GM18868 (cell line): Measurements from ENCODE around the gene PTGIR.
"Not testable (repeated sequence)": the region's sequence is repeated elsewhere in the genome, so short reads cannot be mapped to it uniquely, and the experiment has no call there.

Experiments used
- ATAC-seq: cut with Tn5 transposase; IDR thresholded peaks from one replicate; pipeline ENCODE4 v1.9.1; 2021; ENCODE audit warnings: mild to moderate bottlenecking, moderate library complexity; ENCODE audit not compliant: unreplicated experiment

The PTGIR gene

DNA sequence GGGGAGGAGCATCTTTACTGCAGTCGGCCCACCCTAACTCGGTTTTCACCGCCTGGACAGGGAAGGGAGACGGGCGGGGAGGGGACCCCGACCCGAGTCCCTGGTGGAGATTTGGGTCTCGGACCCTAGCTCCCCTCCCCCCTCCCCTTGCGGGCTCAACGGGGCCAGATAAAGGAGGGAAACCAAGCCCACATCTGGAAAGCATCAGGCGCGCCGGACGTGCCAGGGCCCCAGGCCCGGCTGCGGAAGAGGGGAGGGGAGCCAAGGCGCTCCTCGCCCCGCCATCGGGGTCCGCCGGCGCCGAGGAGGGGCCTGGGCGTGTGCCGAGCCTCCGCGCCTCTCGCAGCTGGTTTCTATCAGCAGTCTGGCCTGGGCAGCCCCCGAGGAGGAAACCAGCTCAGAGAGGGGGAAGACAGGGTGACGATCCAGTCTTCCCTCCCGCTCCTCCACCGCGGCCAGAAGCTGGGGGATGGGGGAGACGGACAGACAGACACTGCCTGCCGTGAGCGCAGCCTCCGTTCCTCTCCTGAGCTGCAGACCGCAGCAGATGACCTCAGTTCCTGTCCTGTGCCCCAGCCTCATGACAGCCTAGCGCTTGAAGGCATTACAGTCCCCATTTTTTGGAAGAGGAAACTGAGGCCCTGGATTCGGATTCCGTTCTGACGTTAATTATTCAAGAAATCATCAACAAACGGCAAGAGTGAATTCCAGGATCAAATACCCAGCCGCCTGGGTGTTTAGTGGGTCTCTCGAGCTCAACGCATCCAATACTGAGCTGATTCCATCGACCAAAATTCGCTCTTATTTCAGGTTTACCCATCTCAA lies 14.7 kb upstream of the PTGIR start:
- no peak for ATAC-seq

DNA sequence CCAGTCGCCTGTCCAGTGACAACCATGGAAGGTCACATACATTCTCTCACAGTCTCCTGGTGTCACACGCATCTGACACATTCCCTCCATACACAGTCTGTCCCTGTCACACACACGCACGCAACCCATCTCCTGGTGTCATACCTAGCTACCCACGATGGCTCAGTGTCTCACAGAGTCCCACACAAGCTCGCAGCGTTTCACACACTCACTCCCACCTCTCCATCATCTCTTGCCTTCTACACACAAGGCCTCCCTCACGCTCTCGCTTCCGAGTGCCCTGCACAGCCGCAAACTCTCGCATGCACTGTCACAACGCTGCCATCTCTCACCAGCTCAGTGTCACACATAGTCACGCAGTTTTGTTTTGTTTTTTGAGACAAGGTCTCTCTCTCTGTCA lies 12.3 kb upstream of the PTGIR start:
- no peak for ATAC-seq

- no peak for ATAC-seq
These were observed 11.3 kb upstream of the PTGIR start, which contains the start of gene GNG8 for GRCh38 chr19:46635920-46636761. Gene GNG8 (minus strand): TSS chr19:46636202. CDS start chr19:46634682, 1,520 bp downstream.

DNA sequence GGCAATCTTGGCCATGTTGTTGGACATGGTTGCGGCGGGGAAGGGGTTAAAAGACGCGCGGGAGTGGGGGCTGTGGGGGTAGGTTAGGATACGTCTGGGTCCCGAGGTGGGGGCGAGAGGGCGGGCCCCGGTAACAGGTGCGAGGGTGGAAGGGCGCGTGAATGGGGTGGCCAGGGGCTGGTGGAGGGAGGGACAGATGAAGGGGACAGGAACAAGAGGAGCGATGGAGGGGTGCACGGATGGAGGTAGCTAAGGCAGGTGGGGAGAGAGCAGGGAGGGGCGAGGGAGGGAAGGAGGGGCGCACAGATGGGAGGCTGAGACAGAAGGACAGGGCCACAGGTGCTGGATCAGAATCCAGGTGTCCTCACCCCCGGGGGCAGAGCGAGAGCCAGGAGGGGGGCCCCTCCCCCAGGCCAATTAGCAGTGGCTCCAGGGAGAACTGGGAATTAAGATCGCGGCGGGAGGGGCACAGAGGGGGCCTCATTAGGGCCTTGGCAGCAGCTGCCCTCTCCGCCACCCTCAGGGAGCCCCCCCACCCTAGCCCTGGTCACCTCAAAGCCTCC lies 9.8 kb upstream of the PTGIR start:
- no peak for ATAC-seq

DNA sequence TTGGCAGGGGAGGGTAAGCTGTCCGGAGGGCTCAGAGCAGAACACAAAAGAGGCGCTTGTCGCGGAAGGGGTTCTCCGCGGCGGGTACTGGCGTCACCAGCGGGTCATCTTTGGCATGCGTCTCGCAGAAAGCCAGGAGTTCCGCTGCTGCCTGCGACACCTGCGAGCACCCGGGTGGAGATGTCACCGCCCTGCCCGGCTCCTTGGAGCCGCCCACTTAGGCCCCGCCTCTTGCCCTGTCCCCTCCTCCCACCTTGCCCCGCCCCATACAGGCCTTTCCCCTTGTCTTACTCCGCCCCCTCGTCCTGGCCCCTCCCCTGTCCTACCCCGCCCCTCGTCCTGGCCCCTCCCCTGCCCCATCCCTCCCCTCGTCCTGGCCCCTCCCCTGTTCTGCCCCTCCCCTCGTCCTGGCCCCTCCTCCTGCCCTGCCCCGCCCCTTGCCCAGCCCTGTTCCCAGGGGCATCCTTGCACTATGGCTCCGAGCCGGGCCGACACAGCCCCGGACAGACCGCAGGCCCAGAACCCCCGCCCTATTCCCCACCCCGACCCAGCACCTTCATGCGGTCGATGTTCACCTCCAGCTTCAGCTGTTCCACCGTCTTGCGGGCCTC lies 9.3 kb upstream of the PTGIR start:
- peak; percentile 39 for ATAC-seq

DNA sequence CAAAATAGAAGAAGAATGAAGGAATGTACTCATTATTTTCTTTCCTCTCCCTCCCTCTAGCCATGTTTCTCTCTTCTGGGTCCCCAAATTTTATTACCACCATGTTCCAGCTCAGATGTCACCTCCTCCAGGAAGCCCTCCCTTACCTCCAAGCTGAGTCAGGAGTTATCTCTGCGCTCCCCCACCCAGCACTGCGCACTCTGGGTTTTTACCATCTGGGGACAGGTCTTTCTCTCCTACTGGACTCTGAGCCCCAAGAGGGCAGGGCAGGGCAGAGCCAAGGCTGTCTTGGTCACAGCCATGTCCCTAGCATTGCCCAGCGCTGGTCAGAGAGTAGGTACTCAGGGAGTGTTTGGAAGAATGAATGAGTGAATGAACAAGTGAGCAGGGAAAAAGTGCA lies 8.2 kb upstream of the PTGIR start:
- no peak for ATAC-seq

DNA sequence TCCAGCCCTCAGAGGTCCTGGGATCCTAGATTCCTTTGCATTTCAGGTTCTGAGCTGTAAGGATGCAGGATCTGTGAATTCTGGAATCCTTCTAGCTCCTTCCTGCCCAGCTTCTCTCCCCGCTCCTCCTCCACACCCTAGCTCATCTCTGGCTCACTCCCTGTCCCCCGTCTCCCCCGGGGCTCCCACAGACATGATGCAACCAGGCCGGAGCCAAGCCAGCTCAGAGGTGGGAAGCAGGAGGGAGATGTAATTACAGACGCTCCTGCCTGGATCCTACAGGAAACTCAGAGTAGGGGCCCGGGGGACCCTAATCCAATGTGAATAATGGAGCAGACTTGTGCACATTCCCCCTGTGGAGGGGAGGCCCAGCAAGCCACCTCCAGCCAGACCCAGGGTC lies 6.6 kb upstream of the PTGIR start:
- no peak for ATAC-seq

DNA sequence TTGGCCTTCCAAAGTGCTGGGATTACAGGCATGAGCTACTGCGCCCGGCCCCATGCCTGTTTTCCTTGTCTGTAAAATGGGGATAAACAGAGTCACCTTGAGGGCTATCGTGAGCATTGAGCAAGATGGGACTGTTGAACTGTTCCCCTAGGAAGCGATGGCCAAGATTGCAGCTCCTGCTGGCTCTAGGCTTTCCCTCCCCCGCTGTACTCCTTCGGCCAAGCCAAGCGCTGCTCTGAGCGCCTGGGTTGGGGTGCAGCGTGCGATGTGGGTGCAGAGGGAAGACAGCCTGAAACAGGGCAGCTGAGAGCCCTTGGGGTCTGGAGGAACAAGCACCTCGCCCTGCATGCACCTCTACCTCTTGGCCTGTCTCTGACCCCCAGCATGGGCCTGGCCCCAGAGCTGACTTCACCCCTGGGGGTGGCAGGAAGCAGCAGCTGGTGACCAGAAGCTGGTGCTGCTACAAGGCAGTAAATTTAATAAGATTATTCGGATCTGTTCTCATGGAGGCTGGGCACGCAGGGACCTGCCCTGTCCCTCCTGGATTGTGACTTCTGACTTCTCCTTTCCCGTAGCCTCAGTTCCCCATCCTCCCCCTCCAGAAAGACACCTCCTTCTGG lies 5.8 kb upstream of the PTGIR start:
- no peak for ATAC-seq

DNA sequence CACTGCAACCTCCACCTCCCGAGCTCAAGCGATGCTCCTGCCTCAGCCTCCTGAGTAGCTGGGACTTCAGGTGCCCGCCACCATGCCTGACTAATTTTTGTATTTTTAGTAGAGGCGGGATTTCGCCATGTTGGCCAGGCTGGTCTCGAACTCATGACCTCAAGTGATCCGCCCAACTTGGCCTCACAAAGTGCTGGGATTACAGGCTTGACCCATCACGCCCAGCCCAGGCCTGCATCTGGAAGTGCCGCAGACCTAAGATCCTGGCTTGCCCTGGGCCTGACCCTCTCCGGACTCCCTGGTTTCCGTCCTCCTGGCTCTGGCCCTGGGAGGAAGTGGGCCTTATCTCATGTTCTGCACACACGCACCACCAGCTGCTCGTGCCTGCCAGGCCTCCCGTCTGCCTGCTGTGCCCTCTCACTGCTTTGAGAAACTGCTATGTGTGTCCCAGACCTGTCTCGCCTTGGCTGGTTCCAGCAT lies 4.7 kb upstream of the PTGIR start:
- no peak for ATAC-seq

DNA sequence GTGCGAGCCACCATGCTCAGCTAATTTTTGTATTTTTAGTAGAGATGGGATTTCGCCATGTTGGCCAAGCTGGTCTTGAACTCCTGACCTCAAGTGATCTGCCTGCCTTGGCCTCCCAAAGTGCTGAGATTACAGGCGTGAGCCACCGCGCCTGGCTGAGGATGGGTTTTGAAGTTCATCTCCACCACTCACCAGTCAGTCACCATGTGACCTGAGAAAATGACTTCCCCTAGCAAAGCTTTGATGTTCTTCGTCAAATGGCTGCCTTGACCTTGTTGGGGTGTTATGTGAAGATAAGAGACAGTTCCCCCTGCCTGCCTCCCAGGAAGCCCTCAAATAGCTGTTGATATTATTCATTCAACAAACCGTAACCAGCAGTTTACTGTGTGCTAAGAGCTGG lies 4.1 kb upstream of the PTGIR start:
- ATAC-seq: not testable (repeated sequence)

GRCh38 chr19:46626446-46626845 lies 1.6 kb upstream of the PTGIR start:
- no peak for ATAC-seq

DNA sequence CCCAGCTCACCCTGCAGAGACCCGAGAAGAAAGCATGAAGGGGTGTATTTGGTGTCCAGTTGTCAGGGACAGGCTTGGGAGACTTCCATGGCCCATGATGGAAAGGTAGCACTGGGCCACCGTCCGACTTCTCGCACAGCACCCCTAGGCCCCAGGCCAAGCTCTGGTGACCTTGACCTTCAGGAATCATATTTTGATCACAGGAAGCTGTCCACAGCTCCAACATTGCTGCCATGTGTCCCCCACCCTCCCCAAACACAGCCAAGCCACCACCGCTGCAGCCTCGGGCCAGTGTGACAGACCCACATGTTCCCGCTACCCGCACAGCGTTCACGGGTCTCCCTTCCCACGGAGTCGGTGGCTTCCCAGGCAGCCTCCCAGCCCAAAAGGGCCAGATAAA lies 842 bp upstream of the PTGIR start:
- ATAC-seq: no peak

DNA sequence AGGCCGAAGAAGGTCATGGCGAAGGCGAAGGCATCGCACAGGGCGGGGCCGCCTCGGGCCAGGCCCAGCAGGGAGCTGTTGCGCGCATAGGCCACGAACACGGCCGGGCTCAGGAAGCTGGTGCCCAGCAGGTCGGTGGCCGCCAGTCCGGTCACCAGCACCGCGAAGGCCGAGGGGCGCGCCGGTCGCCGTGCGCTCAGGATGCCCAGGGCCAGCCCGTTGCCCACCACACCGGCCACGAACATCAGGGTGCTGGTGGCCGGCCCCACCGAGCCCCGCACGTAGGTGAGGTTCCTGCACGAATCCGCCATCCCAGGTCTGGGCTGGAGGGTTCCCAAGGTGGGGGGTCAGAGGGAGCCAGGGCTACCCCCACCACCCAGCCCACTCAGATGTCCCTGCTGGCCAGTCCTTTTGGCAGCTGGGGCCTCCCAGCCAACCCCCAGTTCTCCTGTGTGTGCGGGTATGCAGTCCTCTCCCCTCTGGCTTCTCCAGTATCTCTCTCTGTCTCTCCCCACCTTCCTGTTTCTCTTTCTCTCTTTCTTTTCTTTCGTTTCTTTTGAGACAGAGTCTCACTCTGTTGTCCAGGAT lies 880 bp downstream of the PTGIR start:
- ATAC-seq: no peak

DNA sequence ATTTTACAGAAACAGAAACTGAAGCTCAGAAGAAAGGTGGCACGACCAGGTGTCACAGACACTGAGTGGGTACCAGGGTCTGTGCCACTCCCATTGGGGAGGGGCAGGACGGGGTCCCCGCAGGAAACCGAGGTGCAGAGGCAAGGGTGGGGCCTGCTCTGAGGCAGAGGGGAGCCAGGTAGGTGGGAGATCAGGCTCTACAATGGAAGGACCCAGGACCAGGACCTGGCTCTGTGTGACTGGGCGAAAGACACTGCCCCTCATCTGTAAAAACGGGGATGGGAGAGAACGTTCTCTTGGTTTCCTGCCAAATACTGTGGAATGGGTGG lies 2.8 kb downstream of the PTGIR start:
- no peak for ATAC-seq

GRCh38 chr19:46621191-46622117 lies 3.4 kb downstream of the PTGIR start:
- no peak for ATAC-seq

DNA sequence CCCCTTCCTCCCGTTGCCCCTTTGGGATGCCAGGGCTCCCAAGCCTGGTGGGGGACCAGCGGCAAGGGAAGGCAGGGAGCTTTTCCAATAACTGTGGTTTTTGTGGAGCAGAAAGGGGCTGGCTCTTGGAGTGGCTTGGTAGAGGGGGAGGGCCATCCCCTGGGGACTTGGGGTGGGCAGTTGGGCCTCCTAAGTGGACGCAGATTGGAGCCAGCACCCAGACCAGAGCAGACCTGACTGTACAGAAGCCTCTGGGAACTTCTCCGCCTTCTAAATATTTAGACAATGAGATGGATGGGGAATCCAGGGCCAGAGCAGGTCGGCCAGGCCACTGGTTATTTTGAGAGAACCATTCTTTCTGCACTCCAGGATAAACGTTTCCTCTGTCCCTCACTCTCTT lies 4.2 kb downstream of the PTGIR start:
- no peak for ATAC-seq

GRCh38 chr19:46620267-46620666 lies 4.6 kb downstream of the PTGIR start:
- ATAC-seq: no peak

- no peak for ATAC-seq
These were observed 6.1 kb downstream of the PTGIR start for GRCh38 chr19:46618670-46619231.

- no peak for ATAC-seq
These were observed 7.3 kb downstream of the PTGIR start for GRCh38 chr19:46617601-46618000.
